ENCODE measurements around the gene PTK7.
"Not testable (repeated sequence)": the region's sequence is repeated elsewhere in the genome, so short reads cannot be mapped to it uniquely, and the experiment has no call there.

PTK7 gene

GRCh38 chr6:43128926-43129325 lies 52.8 kb downstream of the PTK7 start:
- CTCF ChIA-PET: interaction anchor here (0.7 to 5.9 kb wide), 11 partner anchors 9 to 150 kb away, joined by 3 to 50 read pairs (median 5); partner anchors contain the start of genes CUL7, MRPL2 and PEX6
- POLR2A ChIA-PET: interaction anchor here (1.2 kb wide), 1 partner anchor 32 kb away, joined by 3 read pairs; no protein-coding TSS in a partner anchor
- TF ChIP-seq CTCF (IDR thresholded peaks at IDR 0.05; ENCODE audit: insufficient read depth, low read length, missing control alignments): no peak
- H3K4me3 ChIP-seq (ENCODE audit: low read depth, low read length): no peak overlapping the region
- DNase-seq (ENCODE audit: low read depth, low spot score): no peak

- CTCF ChIA-PET: interaction anchor here (0.7 to 5.9 kb wide), 15 partner anchors 8 to 151 kb away, joined by 3 to 50 read pairs (median 5); partner anchors contain the start of genes CUL7, MRPL2 and PEX6
- peak; percentile 64 for TF ChIP-seq CTCF (IDR thresholded peaks at IDR 0.05; ENCODE audit: insufficient read depth, low read length, missing control alignments)
- H3K4me3 ChIP-seq (ENCODE audit: low read depth, low read length): no peak overlapping the region
- POLR2A ChIA-PET: interaction anchor here (1.0 to 1.2 kb wide), 2 partner anchors 14 to 33 kb away, joined by 3 read pairs; no protein-coding TSS in a partner anchor
- DNase-seq (ENCODE audit: low read depth, low spot score): no peak
These were observed 53.5 kb downstream of the PTK7 start for GRCh38 chr6:43129434-43130194.

GRCh38 chr6:43130429-43130828 lies 54.3 kb downstream of the PTK7 start:
- TF ChIP-seq CTCF (IDR thresholded peaks at IDR 0.05; ENCODE audit: insufficient read depth, low read length, missing control alignments): no peak
- CTCF ChIA-PET: interaction anchor here (1.0 to 5.9 kb wide), 11 partner anchors 8 to 114 kb away, joined by 3 to 50 read pairs (median 5); partner anchors contain the start of gene CUL7
- POLR2A ChIA-PET: interaction anchor here (1.0 to 1.2 kb wide), 2 partner anchors 13 to 33 kb away, joined by 3 read pairs; no protein-coding TSS in a partner anchor
- no peak overlapping the region for H3K4me3 ChIP-seq (ENCODE audit: low read depth, low read length)
- DNase-seq (ENCODE audit: low read depth, low spot score): no peak

- CTCF ChIA-PET: interaction anchor here (1.0 to 5.9 kb wide), 4 partner anchors 12 to 62 kb away, joined by 3 to 50 read pairs (median 4); no protein-coding TSS in a partner anchor
- POLR2A ChIA-PET: not testable (repeated sequence)
These were observed 55.3 kb downstream of the PTK7 start for GRCh38 chr6:43131379-43131778.

DNA sequence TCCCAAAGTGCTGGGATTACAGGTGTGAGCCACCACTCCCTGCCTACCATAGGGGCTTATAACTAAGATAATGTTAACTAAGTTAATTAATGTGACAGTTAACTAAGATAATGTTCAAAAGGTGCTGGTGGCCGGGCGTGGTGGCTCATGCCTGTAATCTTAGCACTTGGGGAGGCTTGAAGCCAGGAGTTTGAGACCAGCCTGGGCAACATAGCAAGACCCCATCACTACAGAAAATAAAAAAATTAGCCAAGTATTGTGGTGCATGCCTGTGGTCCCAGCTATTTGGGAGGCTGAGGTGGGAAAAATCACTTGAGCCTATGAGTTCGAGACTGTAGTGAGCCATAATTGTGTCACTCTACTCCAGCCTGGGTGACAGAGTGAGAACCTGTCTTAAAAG lies 62.2 kb downstream of the PTK7 start:
- POLR2A ChIA-PET: no interaction called here
- CTCF ChIA-PET: interaction anchor here (1.0 to 2.0 kb wide), 3 partner anchors 9 to 91 kb away, joined by 3 to 5 read pairs (median 4); partner anchors contain the start of gene DNPH1
- H3K4me3 ChIP-seq (ENCODE audit: low read depth, low read length): no peak overlapping the region
- DNase-seq (ENCODE audit: low read depth, low spot score): no peak
- TF ChIP-seq CTCF (IDR thresholded peaks at IDR 0.05; ENCODE audit: insufficient read depth, low read length, missing control alignments): no peak

More at GRCh38 chr6:43131379-43131778, 55.3 kb downstream of the PTK7 start:
- DNase-seq (ENCODE audit: low read depth, low spot score); H3K4me3 ChIP-seq (ENCODE audit: low read depth, low read length): not testable (repeated sequence)

GRCh38 chr6:43139973-43140372 lies 63.9 kb downstream of the PTK7 start:
- POLR2A ChIA-PET: interaction anchor here (1.5 kb wide), 1 partner anchor 63 kb away, joined by 4 read pairs; no protein-coding TSS in a partner anchor

DNA sequence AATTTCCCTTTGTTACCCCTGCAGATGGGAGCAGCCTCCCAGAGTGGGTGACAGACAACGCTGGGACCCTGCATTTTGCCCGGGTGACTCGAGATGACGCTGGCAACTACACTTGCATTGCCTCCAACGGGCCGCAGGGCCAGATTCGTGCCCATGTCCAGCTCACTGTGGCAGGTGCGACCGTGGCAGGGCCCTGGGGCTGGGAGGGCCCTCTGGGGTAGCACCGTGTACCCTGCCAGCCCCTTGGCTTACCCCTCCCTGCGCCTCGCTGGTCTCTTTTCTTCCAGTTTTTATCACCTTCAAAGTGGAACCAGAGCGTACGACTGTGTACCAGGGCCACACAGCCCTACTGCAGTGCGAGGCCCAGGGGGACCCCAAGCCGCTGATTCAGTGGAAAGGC lies 65.5 kb downstream of the PTK7 start:
- CTCF ChIA-PET: interaction anchor here (1.2 to 9.6 kb wide), 7 partner anchors 11 to 82 kb away, joined by 3 to 183 read pairs (median 29); partner anchors contain the start of genes KLC4, MRPL2 and PTK7
- POLR2A ChIA-PET: no interaction called here
- no peak for TF ChIP-seq CTCF (IDR thresholded peaks at IDR 0.05; ENCODE audit: insufficient read depth, low read length, missing control alignments)
- H3K4me3 ChIP-seq (ENCODE audit: low read depth, low read length): no peak overlapping the region
- DNase-seq (ENCODE audit: low read depth, low spot score): no peak

More at GRCh38 chr6:43139973-43140372, 63.9 kb downstream of the PTK7 start:
- CTCF ChIA-PET: interaction anchor here (9.6 kb wide), 1 partner anchor 66 kb away, joined by 183 read pairs; the partner anchor contains the start of gene PTK7
- H3K4me3 ChIP-seq (ENCODE audit: low read depth, low read length); DNase-seq (ENCODE audit: low read depth, low spot score): not testable (repeated sequence)

Measured in AG04449 (cell line).